CD4-positive, alpha-beta T cell treated with Interleukin-17A for 4 hours (primary cell): Measurements from ENCODE around the gene COX20.

Source experiments
- DNase-seq: peaks from one replicate; pipeline ENCODE4 v3.0.0-alpha.2; 2020; ENCODE audit warnings: mixed read lengths

COX20 gene

DNA sequence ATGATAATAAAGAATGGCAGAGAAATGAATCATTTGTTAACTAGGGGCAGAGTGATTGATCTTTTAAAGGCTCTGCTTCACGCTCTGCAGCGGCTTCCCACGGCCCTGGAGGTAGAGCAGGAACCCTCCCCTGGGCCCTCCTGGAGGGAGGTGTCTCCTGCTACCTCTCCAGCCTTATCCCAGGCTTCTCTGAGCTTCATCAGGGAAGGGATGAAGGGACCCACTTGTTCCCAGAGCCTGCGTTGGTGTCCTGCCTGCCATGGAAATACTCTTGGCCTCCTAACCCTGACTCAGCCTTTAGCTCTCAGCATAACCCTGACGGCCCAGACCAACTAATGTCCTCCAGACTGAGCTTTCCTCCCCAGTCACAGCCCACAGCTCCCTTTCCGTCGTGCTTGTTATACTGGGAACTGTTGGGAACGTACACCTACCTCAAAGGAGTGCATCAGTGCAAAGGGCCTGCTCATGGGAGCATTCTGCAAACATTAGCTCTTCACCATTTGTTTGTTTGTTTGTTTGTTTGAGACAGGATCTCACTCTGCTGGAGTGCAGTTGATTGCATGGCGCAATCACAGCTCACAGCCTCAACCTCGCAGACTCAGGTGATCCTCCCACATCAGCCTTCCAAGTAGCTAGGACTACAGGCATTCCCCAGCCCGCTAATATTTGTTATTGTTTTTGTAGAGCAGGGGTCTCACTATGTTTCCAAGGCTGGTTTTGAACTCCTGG, 46.3 kb downstream of the COX20 start:
- DNase-seq: no peak

DNA sequence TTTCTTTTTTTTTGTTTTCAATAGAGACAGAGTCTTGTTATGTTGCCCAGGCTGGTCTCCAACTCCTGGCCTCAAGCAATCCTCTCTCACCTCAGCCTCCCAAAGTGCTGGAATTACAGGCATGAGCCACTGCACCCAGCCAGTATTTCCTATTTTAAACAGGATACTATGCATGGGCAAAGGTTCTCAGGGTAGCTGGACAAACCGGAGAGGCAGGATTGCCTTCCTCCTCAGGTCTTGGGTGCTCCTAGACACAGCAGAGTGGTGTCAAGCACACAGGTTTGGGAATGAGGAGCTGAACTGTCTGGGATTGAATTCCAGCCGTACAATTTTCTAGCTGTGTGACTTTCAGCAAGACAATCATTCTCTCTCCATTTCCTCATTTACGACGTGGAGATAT, 51.8 kb downstream of the COX20 start:
- DNase-seq: no peak

DNA sequence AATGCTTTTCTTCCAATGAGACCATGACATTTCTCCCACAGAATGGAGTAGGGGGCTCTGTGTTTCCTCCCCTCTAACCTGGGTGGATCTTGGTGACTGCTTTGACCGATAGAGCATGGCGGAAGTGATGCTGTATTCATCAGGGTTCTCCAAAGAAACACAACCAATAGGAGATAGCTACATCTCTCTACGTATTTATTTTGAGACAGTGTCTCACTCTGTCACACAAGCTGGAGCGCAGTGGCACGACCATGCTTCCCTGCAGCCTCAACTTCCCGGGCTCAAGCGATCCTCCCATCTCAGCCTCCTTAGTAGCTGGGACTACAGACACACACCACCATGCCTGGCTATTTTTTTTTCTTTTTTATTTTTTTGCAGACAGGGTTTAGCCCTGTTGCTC, 58.4 kb downstream of the COX20 start:
- DNase-seq: no peak
